Activated CD4-positive, CD25-positive, alpha-beta regulatory T cell (primary cell): Measurements from ENCODE around the gene ABHD4.
"Not testable (repeated sequence)": the region's sequence is repeated elsewhere in the genome, so short reads cannot be mapped to it uniquely, and the experiment has no call there.

Source experiments
- DNase-seq, 4 experiments: peaks; one replicate each; lab custom pipeline; 2025; lab: John Stamatoyannopoulos, UW

ABHD4 gene

DNA sequence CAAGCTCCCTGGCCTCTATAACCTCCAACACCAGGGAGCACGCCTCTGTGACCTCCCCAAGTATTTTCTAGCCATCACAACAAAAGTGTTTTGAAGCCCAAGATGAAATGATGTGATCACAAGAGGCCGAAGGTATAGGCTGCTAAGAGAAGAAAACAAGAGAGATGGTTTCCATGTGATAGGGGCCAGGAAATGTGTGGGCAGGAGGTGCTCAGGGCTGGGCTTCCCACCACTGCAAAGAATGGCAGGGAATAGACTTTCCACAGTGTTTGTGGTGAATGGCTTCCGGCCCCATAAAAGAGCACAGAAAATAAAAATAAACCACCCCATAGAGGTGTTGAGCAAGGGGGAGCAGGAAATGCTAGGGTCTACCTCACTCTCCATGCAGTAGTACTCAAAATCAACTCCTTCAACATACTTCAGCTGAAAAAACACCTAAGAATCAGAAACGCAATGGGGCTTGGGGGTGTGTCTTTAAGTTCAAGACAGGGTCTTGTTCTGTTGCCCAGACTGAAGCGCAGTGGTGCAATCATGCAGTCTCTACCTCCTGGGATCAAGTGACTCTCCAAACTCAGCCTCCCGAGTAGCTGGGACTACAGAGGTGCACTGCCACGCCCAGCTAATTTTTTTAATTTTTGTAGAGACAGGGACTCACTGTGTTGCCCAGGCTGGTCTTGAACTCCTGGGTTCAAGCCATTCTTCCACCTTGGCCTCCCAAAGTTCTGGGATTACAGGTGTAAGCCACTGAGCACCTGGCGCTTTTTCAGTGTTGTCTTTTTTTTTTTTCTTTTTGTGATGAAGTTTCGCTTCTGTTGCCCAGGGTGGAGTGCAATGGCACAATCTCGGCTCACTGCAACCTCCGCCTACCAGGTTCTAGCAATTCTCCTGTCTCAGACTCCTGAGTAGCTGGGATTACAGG lies 36.2 kb upstream of the ABHD4 start:
- no peak for DNase-seq

GRCh38 chr14:22563987-22564386 lies 34.1 kb upstream of the ABHD4 start:
- no peak for DNase-seq

DNA sequence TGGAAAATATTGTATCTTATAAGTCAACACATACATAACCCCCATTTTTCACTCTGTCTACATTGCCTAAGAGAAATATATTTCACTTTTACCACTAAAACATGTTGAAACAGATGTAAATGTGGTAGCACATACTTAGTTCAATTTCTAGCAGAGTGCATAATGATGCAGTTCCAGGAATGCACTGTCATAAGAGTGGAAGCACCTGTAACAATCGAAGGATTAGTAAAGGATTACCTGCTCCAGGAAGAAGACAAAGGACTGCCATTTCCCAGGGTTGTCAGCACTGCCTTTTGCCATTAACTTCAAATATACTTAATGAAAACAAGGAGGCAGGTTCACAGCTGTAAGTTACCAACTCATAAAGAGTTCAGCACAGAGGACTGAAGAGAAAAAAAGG lies 33.6 kb upstream of the ABHD4 start:
- no peak for DNase-seq

- no peak for DNase-seq
These were observed 32.6 kb upstream of the ABHD4 start for GRCh38 chr14:22565391-22565945.

- not testable (repeated sequence) for DNase-seq
These were observed 31.8 kb upstream of the ABHD4 start for GRCh38 chr14:22566266-22566665.

DNA sequence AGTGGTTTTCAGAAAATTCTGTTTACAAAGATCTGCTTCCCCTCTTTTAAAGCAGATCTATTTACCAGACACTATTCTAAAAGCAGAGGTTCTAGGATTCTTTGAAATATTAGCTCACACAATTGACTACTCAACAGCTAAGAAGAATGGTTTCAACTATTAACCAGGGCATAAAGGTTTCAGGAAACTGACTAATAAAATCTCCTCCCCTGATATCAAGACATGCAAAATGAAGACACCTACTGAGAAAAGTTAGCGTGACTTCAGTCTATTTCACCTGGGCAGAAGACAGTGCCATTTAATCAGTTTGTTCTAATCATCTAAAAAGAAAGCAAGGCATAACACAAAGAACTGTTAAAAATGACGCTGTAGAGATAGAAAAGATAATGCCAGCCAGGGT lies 31.3 kb upstream of the ABHD4 start:
- no peak for DNase-seq

GRCh38 chr14:22567437-22567836 lies 30.7 kb upstream of the ABHD4 start:
- no peak for DNase-seq

- no peak for DNase-seq
These were observed 28.9 kb upstream of the ABHD4 start for GRCh38 chr14:22569106-22569736.

- no peak for DNase-seq
These were observed 28.4 kb upstream of the ABHD4 start for GRCh38 chr14:22569737-22570131.

GRCh38 chr14:22570132-22570949 lies 27.8 kb upstream of the ABHD4 start:
- DNase-seq: peak; percentile 42 to 73 (median 66)

DNA sequence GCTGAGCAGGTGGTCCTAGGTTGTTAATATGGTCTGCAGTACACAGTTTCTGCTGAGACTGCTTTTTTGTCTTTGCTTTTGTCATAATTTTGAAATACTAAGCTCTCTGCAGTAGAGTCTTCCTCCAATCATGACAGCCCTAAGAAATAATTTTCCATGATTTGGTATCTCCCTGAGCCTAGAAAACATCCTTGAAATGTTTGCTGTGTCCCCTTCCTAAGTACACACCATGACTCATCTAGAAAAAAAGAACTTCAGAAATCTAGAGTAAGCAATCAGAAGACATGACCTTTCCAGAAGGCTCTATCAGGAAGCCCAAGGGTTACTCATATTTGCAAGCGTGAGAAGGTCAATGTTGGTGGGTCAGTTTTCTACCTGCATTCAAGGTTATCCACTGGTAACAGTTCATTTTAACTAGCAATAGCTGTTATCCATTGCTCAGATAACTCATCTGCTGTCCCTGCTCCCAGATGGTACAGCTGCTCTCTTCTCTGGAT lies 25.5 kb upstream of the ABHD4 start:
- no peak for DNase-seq

DNA sequence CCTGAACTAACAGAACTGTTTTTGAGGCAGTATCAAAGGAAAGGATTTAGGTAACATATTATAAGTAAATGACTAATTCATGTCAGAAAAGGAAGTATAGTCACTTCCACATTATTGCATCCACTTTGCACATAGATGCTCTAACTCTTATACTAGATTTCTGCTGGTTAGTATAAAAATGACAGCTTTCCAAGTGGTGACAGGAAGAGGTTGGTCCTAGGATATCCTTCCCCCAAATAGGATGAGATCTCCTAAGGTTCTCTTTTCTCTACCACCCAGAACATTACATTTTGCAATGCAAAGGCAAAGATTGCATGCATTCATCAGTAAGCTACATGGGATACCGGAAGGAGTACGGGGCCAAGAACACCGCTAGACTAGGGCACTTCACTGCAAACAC lies 24.3 kb upstream of the ABHD4 start:
- no peak for DNase-seq

GRCh38 chr14:22577334-22577908 lies 20.7 kb upstream of the ABHD4 start:
- DNase-seq: no peak

DNA sequence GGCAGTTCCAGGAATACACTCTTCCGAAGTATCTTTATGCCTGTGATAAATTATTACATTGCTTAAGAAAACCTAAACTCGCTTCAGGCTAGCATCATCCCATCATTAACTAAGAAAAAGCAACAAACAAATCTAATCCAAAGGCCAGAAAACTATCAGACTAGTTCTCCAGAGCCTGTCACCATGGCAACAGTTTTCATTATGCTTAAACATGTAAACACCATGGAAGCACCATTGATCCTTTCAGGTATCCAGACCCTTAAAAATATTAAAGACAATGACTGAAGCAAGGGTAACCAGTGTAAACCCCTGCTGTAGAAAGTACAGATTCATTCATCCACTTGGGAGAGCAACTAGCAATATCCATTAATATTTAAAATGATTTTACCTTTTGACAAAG lies 18.9 kb upstream of the ABHD4 start:
- DNase-seq: no peak

DNA sequence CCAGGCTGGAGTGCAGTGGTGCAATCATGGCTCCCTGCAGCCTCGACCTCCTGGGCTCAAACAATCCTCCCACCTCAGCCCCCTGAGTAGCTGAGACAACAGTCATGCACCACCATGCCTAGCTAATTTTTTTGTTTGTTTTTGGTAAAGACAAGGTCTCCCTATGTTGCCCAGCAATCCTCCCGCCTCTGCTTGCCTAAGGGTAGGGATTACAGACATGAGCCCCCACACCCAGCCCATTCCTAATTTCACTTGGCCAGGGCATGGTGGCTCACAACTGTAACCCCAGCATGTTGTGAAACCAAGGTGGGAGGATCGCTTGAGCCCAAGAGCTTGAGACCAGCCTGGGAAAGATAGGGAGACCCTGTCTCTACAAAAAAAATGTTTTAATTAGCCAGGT lies 18.2 kb upstream of the ABHD4 start:
- DNase-seq: no peak

DNA sequence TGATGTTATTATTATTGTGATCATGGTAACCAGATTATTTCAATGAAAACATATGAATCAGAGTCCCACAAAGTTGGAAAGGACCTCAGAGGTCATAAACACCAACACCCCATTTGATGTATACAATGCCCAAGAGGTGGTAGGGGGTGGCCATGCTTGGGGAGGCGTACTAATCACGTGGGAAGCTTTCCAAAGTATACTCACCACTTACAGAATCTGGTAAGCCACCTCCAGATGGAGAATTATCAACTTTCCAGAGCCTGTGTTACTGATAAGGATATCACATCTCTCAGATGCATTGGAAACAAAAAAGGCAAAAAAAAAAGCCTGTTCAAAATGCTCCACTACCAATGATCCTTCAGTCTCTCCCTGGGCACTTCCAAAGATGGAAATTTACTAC lies 17.5 kb upstream of the ABHD4 start:
- no peak for DNase-seq

GRCh38 chr14:22583994-22584393 lies 14.1 kb upstream of the ABHD4 start:
- DNase-seq: no peak

DNA sequence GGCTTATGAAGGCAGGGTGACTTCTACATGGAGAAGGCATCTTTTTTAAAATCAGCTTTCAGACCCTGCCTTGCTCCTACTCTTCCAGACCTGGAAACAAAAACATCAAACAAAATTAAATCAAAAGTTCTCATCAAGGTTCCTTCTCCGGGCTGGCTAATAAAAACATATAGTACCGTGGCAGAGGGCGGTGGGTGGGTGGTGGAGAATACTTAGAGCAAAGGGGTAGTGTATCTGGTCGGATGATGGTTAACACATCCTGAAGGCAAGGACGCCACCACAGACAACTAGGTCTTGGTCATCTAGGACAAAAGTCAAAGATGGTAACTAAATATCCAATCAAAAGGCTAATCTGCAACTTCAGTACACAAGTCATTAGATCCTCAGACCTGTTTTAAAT lies 10.9 kb upstream of the ABHD4 start:
- DNase-seq: no peak

DNA sequence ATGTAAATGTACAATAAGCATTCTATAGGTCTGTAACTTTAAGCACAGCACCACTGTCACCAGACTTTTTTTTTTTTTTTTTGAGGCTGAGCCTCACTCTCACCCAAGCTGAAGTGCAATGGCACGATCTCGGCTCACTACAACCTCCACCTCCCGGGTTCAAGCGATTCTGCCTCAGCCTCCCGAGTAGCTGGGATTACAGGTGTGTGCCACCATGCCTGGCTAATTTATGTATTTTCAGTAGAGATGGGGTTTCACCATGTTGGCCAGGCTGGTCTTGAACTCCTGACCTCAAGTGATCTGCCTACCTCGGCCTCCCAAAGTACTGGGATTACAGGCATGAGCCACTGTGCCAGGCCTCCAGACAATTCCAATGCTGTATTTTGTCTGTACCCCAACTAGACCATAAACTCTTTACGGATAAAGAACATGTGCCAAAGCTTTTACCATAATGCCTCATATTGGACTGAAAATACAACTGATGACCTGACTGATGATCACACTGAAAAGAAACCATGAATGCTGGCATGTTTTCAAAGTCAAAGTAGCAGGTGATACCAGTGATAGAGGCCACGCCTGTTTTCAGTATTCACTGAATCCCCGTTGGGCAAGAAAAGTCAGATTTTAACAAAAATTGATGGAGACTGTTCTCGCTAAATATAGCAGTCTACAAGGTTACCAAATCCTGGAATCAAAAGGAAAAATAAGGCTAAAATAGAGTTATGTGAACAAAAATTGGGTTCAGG lies 10.2 kb upstream of the ABHD4 start:
- not testable (repeated sequence) for DNase-seq

DNA sequence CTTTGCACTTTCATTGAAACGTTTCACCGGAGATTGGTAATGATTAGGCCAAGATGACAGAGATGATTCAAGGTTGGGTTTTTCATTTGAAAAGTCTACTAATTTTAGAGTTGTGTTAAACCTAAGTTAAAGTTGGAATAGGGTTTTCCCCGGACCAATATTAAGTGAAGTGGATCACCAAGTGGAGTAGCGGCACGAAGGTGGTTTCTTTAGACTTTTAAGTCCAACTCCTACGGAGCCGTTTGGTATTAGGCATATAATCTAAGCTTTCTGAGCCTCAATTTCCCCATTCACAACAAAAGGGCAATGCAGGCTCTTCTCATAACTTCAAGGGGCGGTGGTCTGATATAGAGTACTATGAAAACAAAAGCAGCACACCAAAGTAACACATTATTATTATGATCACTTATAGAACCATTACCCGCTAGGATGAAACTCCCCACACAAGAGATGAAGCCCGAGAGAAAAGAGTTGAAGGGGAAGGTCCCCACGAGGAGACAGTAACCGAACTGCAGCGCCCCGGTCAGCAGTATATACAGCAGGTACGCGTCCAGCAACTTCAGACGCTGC lies 9.5 kb upstream of the ABHD4 start:
- DNase-seq: no peak
